Mucosa of stomach (tissue), 1 donor: ENCODE measurements around the gene TRANK1.

Experiments
- H3K27me3 ChIP-seq: one replicate; pipeline ENCODE4 v1.7.0; 2013; ENCODE audit warnings: mild to moderate bottlenecking, low read length; ENCODE audit not compliant: control insufficient read depth, insufficient read depth
- H3K36me3 ChIP-seq: one replicate; pipeline ENCODE4 v1.7.0; 2013; ENCODE audit warnings: low read length; ENCODE audit not compliant: control insufficient read depth, insufficient read depth
- H3K4me1 ChIP-seq: one replicate; pipeline ENCODE4 v1.7.0; 2013; ENCODE audit warnings: mild to moderate bottlenecking, low read length; ENCODE audit not compliant: control insufficient read depth, insufficient read depth
- H3K4me3 ChIP-seq: one replicate; pipeline ENCODE4 v1.7.0; 2013; ENCODE audit warnings: low read length
- H3K9ac ChIP-seq: one replicate; pipeline ENCODE4 v1.7.0; 2013; ENCODE audit warnings: mild to moderate bottlenecking, low read length, moderate library complexity
- H3K9me3 ChIP-seq: one replicate; pipeline ENCODE4 v1.7.0; 2013; ENCODE audit warnings: mild to moderate bottlenecking, low read length, moderate library complexity; ENCODE audit not compliant: control insufficient read depth
- donor health status: Pancreatic carcinoma.

TRANK1 gene

DNA sequence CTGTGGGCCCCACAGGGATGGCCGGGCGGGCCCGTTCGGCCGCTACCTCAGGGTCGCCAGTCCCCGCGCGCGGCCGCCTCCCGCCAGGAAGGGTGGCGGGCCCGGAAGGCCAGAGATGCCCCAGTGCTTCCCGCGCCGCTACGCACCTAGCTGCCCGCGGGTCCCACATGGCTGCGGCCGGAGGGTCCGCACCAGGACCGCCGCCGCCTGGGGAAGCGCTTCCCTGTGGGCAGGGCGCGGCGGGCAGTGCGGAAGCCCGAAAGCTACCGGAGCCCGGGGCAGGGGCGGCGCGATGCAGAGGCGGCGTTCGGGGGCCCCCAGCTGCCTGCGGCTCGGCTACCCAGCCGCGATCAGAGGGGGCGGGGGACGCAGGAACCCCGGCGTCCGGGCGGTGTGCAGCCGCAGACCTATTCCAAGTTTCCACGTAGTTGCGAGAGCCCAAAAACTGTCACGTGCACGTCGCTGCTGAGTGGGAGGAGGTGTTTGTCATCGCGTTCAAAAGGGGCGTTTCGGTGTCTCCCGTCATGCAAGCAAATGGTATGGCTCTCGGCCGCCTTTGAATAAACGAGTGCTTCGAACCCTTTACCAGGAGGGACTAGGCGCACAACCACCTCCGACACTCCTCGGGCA is at the start of gene TRANK1:
Gene TRANK1, minus strand, starts transcription at position 414 of the 630 bp plus-strand sequence. Its CDS starts 245 bp downstream, at position 169.
- no peaks in the 10 kb centered on the region for H3K9me3 ChIP-seq
- peak within 1 kb of the TSS; percentile 83 for H3K9ac ChIP-seq
- H3K4me3 ChIP-seq, result peak within 1 kb of the TSS; percentile 80
- no peaks in the 10 kb centered on the region for H3K27me3 ChIP-seq
- H3K4me1 ChIP-seq, result no peaks in the 10 kb centered on the region
- H3K36me3 ChIP-seq, result no peaks in the 10 kb centered on the region

DNA sequence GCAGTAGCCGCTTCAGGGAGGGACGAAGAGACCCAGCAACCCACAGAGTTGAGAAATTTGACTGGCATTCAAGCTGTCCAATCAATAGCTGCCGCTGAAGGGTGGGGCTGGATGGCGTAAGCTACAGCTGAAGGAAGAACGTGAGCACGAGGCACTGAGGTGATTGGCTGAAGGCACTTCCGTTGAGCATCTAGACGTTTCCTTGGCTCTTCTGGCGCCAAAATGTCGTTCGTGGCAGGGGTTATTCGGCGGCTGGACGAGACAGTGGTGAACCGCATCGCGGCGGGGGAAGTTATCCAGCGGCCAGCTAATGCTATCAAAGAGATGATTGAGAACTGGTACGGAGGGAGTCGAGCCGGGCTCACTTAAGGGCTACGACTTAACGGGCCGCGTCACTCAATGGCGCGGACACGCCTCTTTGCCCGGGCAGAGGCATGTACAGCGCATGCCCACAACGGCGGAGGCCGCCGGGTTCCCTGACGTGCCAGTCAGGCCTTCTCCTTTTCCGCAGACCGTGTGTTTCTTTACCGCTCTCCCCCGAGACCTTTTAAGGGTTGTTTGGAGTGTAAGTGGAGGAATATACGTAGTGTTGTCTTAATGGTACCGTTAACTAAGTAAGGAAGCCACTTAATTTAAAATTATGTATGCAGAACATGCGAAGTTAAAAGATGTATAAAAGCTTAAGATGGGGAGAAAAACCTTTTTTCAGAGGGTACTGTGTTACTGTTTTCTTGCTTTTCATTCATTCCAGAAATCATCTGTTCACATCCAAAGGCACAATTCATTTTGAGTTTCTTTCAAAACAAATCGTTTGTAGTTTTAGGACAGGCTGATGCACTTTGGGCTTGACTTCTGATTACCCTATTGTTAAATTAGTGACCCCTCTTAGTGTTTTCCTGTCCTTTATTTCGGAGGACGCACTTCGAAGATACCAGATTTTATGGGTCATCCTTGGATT is 48.8 kb upstream of the TRANK1 start, which contains the start of gene MLH1:
Gene MLH1, plus strand, starts transcription at position 193 of the 958 bp plus-strand sequence. Its CDS starts 30 bp downstream, at position 223.
- no peaks in the 10 kb centered on the region for H3K27me3 ChIP-seq
- peak within 1 kb of the TSS; percentile 58 for H3K4me3 ChIP-seq
- peaks cover 5% of the 10 kb centered on the region for H3K36me3 ChIP-seq
- H3K4me1 ChIP-seq, result peaks cover 18% of the 10 kb centered on the region
- peak within 1 kb of the TSS; percentile 90 for H3K9ac ChIP-seq
- H3K9me3 ChIP-seq, result no peaks in the 10 kb centered on the region

DNA sequence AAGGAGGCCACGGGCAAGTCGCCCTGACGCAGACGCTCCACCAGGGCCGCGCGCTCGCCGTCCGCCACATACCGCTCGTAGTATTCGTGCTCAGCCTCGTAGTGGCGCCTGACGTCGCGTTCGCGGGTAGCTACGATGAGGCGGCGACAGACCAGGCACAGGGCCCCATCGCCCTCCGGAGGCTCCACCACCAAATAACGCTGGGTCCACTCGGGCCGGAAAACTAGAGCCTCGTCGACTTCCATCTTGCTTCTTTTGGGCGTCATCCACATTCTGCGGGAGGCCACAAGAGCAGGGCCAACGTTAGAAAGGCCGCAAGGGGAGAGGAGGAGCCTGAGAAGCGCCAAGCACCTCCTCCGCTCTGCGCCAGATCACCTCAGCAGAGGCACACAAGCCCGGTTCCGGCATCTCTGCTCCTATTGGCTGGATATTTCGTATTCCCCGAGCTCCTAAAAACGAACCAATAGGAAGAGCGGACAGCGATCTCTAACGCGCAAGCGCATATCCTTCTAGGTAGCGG is 48.0 kb upstream of the TRANK1 start, which contains the start of gene EPM2AIP1:
Gene EPM2AIP1, minus strand, starts transcription at position 326 of the 520 bp plus-strand sequence. Its CDS starts 54 bp downstream, at position 272.
- Histone ChIP-seq H3K9me3 (no peaks in the 10 kb centered on the region), H3K9ac (peak within 1 kb of the TSS; percentile 90), H3K36me3 (peaks cover 5% of the 10 kb centered on the region), H3K4me1 (peaks cover 18% of the 10 kb centered on the region), H3K27me3 (no peaks in the 10 kb centered on the region), H3K4me3 (peak within 1 kb of the TSS; percentile 58)

DNA sequence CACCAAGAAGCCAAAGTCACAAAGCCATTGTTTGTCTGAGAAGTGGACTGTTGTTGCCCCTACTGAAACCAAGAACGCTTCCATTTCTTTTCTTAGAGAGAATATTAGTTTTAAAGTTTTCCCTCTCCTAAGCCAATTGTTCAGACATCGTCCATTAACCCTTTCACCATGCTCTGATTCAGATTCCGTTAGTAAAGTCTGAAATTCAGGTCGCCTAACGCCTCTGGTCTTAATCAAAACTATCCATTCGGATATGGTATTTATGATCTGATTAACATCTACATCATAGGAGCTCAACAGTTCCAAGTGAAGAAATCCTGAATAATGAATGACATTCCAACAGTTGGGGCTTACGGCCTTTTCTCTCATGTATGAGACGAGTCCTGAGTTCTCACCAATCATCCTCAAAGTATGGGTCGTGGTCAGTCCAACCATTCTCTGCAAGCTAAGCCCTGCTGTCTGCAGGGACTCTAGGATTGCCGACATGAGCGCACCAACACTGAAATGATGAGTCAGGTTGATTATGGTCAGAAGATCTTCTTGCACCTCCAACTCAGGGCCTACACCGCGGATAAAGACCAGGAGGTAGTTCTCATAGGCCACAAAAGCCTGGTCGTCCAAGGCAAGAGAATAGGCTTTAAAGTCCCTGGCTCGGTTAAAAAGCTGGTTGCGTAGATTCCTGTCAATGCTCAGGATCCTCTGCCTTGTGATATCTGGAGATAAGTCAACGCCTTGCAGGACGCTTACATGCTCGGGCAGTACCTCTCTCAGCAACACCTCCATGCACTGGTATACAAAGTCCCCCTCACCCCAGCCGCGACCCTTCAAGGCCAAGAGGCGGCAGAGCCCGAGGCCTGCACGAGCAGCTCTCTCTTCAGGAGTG is 47.3 kb upstream of the TRANK1 start:
- H3K36me3 ChIP-seq, result peaks cover 5% of the 10 kb centered on the region
- peak overlapping the region; percentile 90 for H3K9ac ChIP-seq
- no peaks in the 10 kb centered on the region for H3K27me3 ChIP-seq
- H3K4me3 ChIP-seq, result peak overlapping the region; percentile 58
- H3K9me3 ChIP-seq, result no peaks in the 10 kb centered on the region
- H3K4me1 ChIP-seq, result peaks cover 18% of the 10 kb centered on the region

DNA sequence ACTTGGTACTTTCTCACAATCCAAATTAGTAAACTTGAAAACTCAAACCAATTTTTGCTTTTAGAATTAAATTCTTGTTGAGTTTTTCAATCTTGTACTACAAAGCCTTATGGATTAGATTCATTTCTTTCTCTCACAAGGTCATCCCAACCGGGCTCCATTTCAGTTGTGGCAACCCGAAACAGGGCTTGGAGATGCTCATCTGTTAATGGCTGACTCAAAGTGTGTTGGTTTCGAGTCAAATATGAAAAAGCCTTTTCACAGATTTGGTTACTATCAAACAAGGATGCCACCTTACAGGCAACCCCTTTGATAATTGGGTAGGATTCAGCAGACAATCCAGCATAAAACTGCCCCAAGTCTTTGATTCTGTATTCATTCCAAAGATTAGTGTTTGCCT is 46.3 kb upstream of the TRANK1 start:
- peaks cover under 1% of the 10 kb centered on the region for H3K36me3 ChIP-seq
- no peak overlapping the region for H3K4me3 ChIP-seq
- peaks cover 18% of the 10 kb centered on the region for H3K4me1 ChIP-seq
- no peaks in the 10 kb centered on the region for H3K27me3 ChIP-seq
- H3K9me3 ChIP-seq, result no peaks in the 10 kb centered on the region
- H3K9ac ChIP-seq, result no peak overlapping the region

DNA sequence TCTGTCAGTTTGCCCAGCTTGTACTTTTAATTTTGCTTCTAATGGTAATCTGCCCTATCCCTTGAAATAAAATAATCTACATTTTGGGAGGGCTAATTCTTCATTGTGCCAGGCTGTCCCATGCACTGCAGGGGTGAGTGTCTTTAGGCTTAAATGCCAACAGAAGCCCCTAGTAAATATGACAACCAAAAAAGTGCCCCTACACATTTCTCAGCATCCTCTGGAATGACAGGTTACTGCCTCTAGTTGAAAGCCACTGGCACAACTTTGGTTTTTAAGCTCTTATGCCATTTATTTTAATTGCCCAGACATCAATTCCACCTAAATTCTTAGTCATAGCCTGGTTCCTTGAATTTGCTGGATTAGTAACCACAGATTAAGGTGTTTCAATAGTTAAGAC is 44.7 kb upstream of the TRANK1 start:
- Histone ChIP-seq H3K27me3 (no peaks in the 10 kb centered on the region), H3K4me1 (peaks cover 18% of the 10 kb centered on the region), H3K9ac (no peak overlapping the region), H3K36me3 (no peaks in the 10 kb centered on the region), H3K4me3 (no peak overlapping the region), H3K9me3 (no peaks in the 10 kb centered on the region)

DNA sequence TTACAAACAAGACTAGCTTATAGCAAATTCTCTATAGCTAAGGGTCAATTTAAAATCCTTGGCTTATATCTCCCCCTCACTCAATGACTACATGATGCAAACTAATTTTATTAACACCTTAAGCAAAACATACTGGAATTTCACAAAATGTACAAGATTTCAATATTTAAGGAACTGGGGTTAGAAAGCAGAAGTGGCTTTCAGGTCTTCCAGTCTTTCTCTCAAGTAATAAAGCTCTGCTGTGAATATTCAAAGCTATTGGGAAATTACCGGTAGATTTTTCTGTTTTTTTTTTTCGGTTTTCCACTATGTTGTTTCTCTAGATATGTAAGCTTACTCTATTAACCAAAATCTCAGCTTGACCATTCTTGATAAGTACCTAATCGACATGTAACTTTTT is 44.2 kb upstream of the TRANK1 start:
- H3K9ac ChIP-seq, result no peak overlapping the region
- H3K36me3 ChIP-seq, result no peaks in the 10 kb centered on the region
- H3K4me3 ChIP-seq, result no peak overlapping the region
- H3K27me3 ChIP-seq, result no peaks in the 10 kb centered on the region
- peaks cover 18% of the 10 kb centered on the region for H3K4me1 ChIP-seq
- H3K9me3 ChIP-seq, result no peaks in the 10 kb centered on the region

DNA sequence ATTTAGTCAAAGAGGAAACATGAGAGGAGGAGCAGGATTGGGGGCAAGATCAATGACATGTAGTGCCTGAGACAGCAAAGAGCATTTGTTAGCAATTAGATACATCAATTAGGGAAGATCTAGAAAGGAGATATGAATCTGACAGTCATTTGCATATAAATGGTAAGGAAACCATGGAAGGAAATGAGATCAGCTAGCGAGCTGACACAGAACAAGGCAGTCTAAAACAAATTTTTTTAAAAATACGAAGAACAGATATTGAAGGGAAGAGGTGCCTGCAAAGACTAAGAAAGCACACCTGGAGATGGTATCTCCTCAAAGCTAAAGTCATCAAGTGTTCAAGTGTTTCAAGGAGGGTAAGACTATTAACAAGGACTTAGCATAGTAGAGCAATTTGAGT is 43.5 kb upstream of the TRANK1 start:
- Histone ChIP-seq H3K9ac (no peak overlapping the region), H3K4me1 (peaks cover 18% of the 10 kb centered on the region), H3K9me3 (no peaks in the 10 kb centered on the region), H3K27me3 (no peaks in the 10 kb centered on the region), H3K36me3 (no peaks in the 10 kb centered on the region), H3K4me3 (no peak overlapping the region)

DNA sequence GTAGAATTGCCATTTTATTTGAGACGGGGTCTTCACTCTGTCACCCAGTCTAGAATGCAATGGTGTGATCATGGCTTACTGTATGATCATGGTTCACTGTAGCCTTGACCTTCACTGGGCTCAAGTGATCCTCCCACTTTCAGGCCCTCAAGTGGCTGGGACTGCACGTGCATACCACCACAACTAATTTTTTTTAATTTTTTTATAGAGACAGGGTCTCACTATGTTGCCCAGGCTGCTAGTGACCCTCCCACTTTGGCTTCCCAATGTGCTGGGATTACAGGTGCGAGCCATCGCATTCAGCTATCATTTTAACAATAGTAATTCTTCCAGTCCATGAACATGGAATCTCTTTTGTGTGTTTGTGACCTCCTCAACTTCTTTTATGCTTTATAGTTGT is 36.2 kb upstream of the TRANK1 start:
- H3K36me3 ChIP-seq, result no peaks in the 10 kb centered on the region

DNA sequence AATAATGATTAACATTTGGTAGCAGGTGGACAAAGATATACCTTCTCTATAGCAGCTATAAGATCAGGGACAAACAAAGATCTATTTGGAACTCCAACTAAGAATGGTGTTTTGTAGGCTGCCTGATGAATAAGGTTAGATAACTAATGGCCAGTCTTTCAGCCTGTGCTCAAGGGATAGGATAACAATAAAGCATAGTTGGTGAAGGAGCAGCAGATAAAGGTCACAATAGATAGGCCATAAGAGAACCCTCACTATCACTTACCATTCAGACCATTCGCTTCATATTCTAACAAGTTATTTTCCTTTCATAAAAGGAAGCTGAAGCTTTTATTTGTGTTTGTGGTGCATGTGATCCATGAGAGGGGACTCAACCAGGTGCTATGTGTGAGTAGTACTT is 28.3 kb upstream of the TRANK1 start:
- Histone ChIP-seq H3K4me1 (no peaks in the 10 kb centered on the region), H3K27me3 (no peaks in the 10 kb centered on the region), H3K9me3 (no peaks in the 10 kb centered on the region), H3K9ac (no peak overlapping the region), H3K36me3 (no peaks in the 10 kb centered on the region), H3K4me3 (no peak overlapping the region)

More for the DNA sequence above, 36.2 kb upstream of the TRANK1 start:
- no peaks in the 10 kb centered on the region for H3K4me1 ChIP-seq
- H3K27me3 ChIP-seq, result no peaks in the 10 kb centered on the region
- no peak overlapping the region for H3K4me3 ChIP-seq
- no peak overlapping the region for H3K9ac ChIP-seq
- no peaks in the 10 kb centered on the region for H3K9me3 ChIP-seq

DNA sequence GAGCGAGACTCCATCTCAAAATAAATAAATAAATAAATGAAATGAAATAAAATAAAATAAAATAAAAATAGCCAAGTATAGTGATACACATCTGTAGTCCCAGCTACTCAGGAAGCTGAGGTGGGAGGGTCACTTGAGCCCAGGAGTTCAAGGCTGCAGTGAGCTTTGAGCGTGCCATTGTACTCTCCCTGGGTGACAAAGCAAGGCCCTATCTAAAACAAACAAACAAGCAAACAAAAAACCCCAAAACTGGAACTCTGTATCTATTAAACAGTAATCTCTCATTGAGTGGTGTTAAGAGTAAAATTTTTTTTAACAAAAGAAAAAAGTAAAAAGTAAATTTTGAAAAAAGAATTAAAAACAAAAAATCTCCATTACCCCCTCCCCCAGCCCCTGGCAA is 27.3 kb upstream of the TRANK1 start:
- no peaks in the 10 kb centered on the region for H3K36me3 ChIP-seq
- no peak overlapping the region for H3K4me3 ChIP-seq
- no peaks in the 10 kb centered on the region for H3K4me1 ChIP-seq
- H3K27me3 ChIP-seq, result no peaks in the 10 kb centered on the region
- H3K9me3 ChIP-seq, result no peaks in the 10 kb centered on the region
- H3K9ac ChIP-seq, result no peak overlapping the region
